Stimulated activated CD4-positive, alpha-beta T cell treated with anti-CD3 and anti-CD28 coated beads, Interleukin-2, amount 100 ng/mL, for 24 hours (primary cell): Measurements from ENCODE around the gene HNRNPA2B1.
"Not testable (repeated sequence)": the region's sequence is repeated elsewhere in the genome, so short reads cannot be mapped to it uniquely, and the experiment has no call there.

Source experiments
- DNase-seq, 2 donors: peaks; one replicate each; pipeline ENCODE4 v3.0.0-alpha.2; 2020

The HNRNPA2B1 gene

DNA sequence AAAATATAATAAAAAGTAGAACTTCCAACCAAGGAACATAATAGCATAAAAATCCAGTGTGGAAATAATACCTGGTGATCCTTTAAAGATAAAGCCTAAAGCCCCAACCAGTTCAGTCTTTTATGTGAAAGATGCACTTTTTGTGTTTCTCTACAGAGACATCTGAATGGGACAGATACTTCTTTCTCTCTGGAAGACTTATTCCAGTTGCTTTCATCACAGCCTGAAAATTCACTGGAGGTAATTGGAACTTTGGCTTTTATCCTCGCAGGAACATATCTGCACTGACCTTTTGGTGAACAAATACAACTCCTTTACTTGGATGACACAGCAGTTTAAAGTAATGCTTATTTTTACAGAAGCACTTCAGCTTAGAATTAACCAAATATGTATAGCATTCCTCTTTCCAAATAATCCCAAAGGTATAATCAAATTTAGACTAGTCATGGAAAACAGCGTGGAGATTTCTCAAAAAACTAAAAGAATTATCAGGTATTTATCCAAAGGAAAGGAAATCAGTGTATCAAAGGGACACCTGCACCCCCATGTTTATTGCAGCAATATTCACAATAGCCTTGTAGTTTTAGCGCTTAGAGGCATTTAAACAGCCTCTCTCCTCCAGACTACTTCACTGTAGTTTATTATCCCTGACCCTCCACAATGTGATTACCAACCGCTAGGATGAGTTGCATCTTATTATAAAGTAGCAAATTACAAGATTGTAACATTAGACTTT is 16.8 kb downstream of the HNRNPA2B1 start:
- DNase-seq = no peak

DNA sequence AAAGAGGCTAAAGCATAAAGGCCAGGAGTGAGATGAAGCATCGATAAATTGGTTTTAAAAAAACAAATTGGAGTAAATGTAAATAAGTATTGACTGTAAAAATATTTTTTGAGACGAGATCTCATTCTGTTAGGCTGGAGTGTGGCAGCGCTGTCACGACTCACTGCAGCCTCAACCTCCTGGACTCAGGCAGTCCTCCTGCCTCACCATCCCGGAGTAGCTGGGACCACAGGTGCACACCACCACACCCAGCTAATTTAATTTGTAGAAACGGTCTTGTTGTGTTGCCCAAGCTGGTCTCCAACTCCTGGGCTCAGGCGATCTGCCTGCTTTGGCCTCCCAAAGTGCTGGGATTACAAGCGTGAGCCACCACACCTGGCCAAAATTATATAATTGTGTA is 17.8 kb downstream of the HNRNPA2B1 start:
- no peak for DNase-seq

DNA sequence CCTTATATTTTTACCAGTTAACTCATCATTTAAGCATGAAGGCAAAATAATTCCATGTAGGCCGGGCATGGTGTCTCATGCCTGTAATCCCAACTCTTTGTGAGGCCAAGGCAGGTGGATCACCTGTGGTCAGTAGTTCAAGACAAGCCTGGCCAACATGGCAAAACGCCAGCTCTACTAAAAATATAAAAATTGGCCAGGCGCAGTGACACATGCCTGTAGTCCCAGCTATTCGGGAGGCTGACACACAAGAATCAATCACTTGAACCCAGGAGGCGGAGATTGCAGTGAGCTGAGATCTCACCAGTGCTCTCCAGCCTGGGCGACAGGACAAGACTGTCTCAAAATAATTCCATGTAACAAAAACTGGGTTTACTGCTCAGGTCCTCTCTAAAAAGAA is 18.3 kb downstream of the HNRNPA2B1 start:
- DNase-seq = no peak

DNA sequence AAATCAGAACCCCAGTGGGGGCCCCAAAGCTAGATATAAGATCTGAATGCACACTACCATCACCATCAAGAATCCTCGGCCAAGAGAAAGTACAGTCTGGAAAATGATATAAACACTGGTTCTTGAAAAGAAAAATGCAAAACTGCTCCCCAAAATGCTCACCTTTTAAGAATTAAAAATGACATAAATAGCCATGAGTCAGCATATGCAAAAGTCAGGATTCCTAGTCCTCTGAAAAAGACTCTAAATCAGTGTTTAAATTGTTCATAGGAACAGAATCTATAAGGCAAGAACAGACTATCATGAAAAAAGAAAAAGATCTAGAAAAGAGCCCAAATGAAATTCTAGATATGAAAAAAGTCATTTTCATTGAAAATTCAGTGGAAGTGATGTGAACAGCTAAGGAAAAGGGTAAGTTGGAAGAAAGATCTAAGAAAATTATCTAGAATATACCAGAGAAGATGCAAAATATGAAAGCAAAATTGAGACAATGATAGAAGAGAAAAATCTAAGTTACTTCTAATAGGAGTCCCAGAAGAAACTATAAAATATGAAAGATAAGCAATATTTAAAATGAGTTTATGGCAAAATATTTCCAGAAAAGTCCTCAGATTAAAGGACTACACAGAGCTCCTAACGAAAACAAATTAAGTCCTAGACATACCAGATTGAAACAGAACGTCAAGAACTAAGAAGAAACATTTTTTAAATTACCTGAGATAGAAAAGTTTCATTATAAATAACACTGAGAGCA is 18.9 kb downstream of the HNRNPA2B1 start:
- no peak for DNase-seq

DNA sequence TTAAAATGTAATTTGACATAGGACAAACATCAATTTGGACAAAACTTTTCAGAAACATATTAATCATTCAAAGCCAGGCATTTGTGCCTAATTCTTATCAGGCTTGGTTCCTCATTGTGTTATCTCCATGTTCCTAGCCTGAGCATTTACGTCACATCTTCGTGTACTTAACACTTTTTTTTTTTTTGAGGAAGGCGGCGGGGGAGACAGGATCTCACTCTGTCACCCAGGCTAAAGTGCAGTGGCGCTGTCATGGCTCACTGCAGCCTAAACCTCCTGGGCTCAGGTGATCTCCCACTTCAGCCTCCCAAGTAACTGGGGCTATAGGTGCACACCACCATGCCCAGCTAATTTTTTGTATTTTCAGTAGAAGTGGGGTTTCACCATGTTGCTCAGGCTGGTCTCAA is 19.8 kb downstream of the HNRNPA2B1 start:
- no peak for DNase-seq

DNA sequence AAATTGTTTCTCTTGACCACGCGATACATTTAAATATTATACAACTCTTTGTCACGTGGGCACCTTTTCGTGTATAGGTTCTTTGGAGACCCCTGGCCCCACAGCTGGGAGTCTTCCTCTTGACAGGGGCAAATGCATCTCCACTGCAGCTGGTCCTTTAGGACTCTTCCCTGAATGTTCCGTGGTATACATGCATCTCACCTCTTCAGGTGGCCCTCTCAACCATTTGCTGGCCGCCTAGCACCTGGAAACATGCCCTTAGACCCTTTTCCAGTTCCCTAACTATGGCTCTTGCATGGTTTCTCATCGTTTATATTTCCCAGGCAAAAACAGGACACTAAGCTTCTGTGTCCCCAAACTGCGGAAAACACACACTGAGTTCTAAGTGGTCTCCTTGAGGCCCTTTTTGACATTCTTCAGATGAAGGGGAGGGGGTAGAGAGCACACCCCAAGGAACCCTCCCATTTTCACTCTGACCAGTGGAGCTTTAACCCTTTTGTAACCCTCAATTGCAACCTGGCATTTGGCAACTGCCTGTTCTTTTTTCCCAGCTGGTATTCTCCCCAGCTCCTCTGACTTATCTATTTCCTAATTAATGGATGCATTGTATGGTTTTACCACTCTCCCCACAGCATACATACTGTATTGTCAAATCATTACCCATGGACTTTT is 20.6 kb downstream of the HNRNPA2B1 start:
- DNase-seq = no peak

DNA sequence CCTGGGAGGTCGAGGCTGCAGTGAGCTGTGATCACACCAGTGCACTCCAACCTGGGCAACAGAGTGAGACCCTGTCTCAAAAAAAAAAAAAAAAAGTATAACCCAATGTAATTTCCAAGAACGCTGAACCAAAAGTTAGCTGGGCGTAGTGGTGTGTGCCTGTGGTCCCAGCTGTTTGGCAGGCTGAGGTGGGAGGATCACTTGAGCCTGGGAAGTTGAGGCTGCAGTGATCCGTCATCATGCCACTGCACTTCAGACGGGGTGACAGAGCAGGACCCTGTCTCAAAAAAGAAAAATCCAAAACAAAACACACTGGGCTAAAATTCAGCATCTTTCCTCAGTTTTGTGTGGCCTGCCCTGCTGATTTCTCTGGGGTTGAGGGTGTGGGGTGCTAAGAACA is 21.1 kb downstream of the HNRNPA2B1 start:
- DNase-seq = no peak

DNA sequence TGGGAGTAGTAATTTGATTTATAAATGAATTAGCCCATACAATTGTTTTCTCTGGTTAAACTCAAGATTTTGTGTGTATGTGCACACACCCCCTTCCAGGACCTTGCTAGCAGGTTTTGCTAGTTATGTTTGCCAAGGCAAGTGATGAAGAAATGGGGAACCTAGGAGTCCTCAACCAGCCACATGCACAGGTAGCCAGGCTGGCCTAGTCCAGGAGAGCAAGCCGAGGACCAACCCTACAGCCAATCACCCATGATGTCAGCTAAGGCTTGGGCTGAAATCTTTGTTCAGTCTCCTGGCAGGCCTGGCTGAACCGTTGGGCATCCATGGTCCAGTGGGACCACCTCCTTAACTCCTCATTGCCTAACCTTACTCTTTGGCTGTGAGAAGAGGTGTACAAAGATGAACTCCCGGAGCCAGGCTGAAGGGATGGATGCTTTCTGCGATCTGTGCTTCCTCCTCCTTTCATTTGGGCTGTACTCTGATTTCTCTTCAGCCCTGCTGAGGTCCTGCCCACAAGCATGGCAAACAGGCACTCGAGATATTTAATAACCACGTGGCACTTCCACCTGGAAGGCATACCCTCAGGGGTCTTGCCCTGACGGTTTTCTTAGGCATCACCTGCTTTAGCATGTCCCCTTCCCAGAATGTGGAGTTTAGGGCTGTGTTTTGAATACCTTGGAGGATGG is 22.1 kb downstream of the HNRNPA2B1 start:
- no peak for DNase-seq

DNA sequence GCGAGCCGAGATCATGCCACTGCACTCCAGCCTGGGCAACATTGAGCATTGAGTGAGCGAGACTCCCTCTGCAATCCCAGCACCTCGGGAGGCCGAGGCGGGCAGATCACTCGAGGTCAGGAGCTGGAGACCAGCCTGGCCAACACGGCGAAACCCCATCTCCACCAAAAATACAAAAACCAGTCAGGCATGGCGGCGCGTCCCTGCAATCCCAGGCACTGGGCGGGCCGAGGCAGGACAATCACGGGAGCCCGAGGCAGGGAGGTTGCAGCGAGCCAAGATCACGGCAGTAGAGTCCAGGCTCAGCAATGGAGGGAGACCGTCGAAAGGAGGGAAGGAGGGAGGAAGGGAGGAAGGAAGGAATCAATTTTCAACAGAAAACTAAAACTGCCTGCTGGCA is 23.3 kb downstream of the HNRNPA2B1 start:
- not testable (repeated sequence) for DNase-seq

DNA sequence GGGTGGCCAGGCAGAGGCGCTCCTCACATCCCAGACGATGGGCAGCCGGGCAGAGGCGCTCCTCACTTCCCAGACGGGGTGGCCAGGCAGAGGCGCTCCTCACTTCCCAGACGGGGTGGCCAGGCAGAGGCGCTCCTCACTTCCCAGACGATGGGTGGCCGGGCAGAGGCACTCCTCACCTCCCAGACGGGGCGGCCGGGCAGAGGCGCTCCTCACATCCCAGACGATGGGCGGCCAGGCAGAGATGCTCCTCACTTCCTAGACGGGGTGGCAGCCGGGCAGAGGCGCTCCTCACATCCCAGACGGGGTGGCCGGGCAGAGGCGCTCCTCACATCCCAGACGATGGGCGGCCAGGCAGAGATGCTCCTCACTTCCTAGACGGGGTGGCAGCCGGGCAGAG is 23.9 kb downstream of the HNRNPA2B1 start:
- not testable (repeated sequence) for DNase-seq

DNA sequence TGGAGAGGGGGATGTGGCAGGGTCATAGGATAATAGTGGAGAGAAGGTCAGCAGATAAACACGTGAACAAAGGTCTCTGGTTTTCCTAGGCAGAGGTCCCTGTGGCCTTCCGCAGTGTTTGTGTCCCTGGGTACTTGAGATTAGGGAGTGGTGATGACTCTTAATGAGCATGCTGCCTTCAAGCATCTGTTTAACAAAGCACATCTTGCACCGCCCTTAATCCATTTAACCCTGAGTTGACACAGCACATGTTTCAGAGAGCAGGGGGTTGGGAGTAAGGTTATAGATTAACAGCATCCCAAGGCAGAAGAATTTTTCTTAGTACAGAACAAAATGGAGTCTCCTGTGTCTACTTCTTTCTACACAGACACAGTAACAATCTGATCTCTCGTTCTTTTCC is 24.6 kb downstream of the HNRNPA2B1 start:
- not testable (repeated sequence) for DNase-seq

DNA sequence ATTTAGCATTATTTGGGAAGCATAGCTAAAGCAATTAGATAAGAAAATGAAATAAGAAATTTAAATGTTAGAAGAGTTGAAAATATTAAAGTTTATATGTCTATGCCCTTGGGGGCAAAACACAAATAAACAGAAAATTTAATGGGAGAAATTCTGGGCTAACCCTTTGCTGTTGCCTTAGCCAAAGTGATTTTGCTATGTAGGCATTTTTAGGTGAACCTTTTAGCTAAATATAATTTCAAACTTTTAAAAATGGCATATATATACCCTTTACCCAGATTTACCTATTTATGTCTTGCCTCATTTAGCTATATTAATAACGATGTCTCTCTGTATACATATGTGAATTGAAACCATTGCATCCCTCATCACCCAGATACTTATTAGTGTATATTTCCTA is 28.5 kb downstream of the HNRNPA2B1 start:
- DNase-seq = no peak

DNA sequence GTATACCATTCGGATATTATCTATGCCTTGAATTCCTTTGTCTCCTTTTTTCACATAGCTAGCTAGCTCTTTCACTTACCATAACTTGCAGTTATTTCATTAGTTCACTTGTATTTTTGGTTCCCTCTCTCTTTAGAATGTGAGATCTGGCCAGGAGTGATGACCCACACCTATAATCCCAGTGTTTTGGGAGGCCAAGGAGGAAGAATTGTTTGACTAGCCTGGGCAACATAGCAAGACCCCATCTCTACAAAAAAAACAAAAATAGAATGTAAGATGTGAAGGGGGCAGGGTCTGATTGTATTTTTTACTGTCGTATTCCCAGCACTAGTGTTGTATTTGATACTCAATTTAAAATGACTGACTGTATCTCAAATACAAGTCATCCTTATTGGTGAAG is 28.9 kb downstream of the HNRNPA2B1 start:
- DNase-seq = no peak

DNA sequence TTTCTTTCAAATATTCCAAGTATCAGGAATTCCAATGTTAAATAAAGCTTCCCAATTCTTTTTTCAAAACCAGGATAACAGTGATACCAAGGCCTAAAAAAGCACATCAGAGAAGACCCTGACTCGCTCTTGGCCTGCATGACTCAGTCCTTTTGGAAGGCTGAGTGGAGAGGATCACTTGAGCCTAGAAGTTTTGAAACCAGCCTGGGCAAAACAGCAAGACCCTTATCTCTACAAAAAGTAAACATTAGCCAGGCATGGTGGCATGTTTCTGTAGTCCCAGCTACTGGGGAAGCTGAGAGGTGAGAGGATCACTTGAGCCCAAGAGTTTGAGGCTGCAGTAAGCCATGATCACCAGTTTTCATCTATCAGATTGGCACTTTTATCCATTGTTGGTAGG is 29.9 kb downstream of the HNRNPA2B1 start:
- no peak for DNase-seq

DNA sequence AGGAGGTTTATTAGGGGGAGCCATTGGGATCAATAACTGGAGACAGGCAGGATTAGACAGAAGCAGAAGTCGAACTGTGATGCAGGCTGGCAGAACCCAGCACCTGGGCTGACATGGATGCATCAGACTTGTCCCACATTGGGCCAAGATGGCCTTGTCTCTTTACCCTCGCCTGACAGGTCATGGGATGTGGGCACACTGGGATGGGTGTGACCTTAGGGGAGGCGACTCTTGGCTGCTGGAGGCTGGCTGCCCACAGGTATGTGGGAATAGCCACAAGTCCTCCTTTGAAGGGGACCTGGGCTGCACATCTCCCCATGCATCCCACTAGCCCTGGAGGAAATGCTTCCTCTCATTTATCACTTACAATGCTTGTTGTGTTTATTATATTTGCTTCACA is 31.3 kb downstream of the HNRNPA2B1 start:
- no peak for DNase-seq

DNA sequence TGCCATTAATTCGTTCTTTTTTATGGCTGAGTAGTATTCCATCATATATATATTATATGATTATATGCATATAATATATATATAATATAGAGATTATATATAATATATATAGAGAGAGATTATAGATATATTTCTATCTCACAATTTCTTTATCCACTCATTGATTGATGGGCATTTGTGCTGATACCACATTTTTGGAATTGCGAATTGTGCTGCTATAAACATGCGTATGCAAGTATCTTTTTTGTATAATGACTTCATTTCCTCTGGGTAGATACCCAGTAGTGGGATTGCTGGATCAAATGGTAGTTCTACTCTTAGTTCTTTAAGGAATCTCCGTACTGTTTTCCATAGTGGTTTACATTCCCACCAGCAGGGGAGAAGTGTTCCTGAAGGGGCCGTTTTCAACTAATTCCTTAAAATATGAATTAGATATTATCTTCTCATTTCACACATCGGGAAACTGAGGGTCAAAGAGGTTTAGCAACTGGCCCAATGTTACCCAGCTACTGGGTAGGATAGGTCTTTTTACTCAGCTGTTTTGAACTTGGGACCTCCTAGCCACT is 32.0 kb downstream of the HNRNPA2B1 start:
- DNase-seq = no peak

DNA sequence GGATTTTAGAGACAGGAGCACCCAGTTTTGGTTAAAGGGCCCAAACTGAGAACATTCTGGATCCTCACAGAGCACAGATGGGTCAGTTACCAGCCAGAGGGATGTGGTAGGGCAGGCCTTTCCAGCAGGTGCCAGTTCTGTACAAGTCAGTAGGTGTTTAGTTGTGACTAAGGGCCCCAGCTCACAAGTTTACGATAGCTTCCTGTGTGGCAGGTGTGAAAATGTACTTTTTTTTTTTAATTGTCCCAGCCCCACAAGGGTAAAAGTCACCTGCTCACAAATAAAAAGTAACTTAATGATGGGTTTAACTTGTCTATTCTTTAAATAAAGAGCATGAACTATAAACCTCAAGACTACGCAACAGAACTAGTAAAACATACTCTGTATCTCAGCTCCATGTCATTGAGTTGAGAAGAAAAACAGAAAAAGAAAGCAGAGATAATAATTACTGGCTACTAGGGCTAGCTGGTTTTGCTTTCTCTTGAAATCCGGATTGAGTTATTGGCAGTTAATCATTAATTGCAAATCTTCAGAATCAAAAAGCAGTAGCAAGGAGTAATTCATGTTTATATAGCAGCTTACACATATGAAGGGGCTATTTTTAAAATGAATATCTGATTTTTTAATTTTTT is 33.1 kb downstream of the HNRNPA2B1 start:
- DNase-seq = no peak

DNA sequence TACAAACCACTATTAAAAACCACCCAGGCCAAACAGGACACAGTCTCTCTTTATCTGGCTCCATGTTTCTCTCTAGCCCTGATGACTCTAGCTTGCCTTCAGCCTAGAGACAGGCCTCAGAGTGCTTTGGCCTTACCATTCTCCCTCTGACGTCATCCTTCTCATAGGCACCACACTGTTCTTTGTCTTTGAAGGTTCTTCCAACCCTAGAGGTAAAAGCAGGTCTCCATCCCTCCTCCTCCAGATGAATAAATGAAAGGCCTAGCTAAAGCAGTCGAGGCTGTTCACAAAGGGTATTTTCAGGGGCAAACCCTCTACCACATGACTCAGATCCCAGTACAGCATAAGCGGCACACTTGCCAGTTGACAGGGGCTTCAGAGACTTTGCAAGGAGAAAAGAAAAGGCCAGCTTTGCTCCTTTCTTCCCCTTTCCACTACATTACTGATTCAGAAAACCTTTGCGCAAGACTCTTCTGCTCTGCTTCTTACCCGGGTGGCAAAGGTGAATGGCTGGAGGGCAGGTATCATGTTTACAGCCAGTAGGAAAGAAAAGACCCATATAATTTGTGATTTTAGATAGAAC is 33.8 kb downstream of the HNRNPA2B1 start:
- DNase-seq = no peak

DNA sequence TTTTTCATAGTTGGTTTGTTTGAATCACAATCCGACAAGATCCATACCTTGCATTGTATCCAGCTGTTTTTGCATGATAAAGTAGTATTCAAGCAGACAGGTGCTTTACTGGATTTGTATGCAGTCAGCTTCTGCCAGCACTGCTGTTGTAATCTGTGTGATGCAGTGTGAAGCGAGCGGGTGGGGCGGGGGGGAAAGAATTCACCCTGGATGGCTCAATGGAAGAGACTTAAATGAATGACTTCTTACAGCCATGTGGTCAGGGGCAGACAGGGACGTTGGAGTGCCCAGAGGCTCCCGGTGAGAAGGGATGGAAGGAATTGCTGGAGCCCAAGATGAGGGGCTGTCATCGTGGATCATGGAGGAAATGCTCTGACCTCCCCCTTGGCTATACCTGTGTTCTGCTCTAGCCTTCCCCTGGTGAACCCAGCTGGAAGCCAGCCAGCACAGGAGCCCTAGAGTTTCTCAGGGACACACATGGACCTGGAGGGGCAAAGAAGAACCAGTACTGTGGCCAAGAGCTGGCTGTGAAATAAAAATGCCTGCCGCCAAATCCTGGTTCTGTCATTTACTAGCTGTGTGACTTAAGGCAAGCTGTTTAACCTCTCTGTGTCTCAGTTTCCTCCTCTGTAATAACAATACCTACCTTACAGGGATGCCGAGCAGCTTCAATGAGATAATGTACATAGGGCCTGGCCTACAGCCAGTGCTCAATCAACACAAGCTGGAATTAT is 34.4 kb downstream of the HNRNPA2B1 start:
- no peak for DNase-seq

DNA sequence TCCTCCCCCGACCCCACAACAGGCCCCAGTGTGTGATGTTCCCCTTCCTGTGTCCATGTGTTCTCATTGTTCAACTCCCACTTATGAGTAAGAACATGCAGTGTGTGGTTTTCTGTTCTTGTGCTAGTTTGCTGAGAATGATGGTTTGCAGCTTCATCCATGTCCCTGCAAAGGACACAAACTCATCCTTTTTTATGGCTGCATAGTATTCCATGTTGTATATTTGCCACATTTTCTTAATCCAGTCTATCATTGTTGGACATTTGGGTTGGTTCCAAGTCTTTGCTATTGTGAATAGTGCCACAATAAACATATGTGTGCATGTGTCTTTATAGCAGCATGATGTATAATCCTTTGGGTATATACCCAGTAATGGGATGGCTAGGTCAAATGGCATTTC is 36.7 kb downstream of the HNRNPA2B1 start:
- DNase-seq = not testable (repeated sequence)

DNA sequence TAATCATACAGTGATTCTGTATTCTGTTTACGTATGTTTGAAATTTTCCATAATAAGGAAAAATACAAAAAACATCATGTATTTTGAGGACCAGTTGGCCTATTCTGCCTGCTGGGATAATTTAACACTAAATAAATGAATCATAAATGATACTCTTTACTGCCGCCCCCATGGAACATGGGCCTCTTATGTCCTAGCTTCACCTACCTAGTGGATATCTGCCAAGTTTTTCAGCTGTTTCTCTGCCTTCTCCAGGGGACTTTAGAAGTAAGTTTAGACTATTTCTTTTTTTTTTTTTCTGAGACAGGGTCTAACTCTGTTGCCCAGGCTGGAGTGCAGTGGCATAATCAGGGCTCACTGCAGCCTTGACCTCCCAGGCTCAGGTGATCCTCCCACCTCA is 38.1 kb downstream of the HNRNPA2B1 start:
- no peak for DNase-seq
